ENCODE results near the gene NOG.

Gene NOG

DNA sequence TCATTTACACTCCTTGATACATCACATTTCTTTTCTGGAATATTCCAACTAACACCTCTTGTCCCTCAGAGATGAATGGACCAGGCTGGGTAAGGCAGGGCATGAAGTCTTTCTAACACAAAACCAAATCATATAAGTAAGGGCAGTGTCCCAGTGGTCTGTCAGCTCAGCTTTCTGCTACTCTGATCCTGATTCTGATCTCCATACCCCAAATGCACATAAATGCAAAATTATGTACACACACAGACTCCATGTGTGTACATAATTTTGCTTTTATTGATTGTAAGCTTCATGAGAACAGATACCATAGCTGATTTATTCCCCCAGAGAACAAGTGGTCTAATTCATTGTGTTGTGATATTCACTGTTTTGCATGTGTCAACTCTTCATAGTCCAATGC lies 47.9 kb downstream of the NOG start:
- no peaks in the 10 kb centered on the region for H4K20me1 ChIP-seq (ENCODE audit: control insufficient read depth, insufficient read depth, low read depth, low read length)
- H3K9me3 ChIP-seq (ENCODE audit: control insufficient read depth, insufficient read depth, low read length) = no peaks in the 10 kb centered on the region
- no peaks in the 10 kb centered on the region for H3K9me2 ChIP-seq (replicated peaks; ENCODE audit: control insufficient read depth, low read length)
- no peak for TF ChIP-seq EZH2phosphoT487 (IDR thresholded peaks at IDR 0.05; ENCODE audit: borderline replicate concordance, low read length)
- TF ChIP-seq CTCF (IDR thresholded peaks at IDR 0.05; ENCODE audit: low read depth, low read length, poor library complexity, severe bottlenecking) = no peak
- no peaks in the 10 kb centered on the region for H3K4me1 ChIP-seq (ENCODE audit: control insufficient read depth, low read length)
- no peaks in the 10 kb centered on the region for H3K36me3 ChIP-seq (ENCODE audit: control insufficient read depth, low read length)
- no peak overlapping the region for H3K27ac ChIP-seq (ENCODE audit: low read depth, low read length)
- no peak overlapping the region for H3K4me3 ChIP-seq (ENCODE audit: low read length)
- H3K27me3 ChIP-seq (ENCODE audit: control insufficient read depth, low read length) = peaks cover 8% of the 10 kb centered on the region; the same call in 1 of the 2 replicates
- H3K4me2 ChIP-seq (ENCODE audit: low read length) = no peak overlapping the region
- no peaks in the 10 kb centered on the region for H3F3A ChIP-seq (ENCODE audit: control insufficient read depth, insufficient read depth)
- no peaks in the 10 kb centered on the region for H3K79me2 ChIP-seq (ENCODE audit: control insufficient read depth, low read length)

DNA sequence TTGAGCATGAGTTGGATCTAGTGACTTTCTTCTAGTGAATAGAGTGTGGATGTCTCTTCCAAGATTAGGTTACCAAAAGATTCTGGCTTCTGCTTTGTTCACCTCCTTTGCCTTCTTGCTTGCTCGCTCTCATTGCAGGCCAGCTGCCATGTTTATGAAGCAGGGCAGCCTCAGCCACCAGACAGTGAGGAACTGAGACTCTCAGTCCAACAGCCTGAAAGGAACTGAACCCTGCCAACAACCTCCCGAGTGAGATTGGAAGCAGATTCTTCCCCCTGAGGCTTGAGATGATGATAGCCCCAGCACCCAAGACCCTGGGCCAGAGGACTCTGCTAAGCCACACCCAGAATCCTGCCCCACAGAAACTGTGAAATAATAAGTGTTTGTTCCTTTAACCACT lies 48.4 kb downstream of the NOG start:
- H3K79me2 ChIP-seq (ENCODE audit: control insufficient read depth, low read length) = no peaks in the 10 kb centered on the region
- H3K4me2 ChIP-seq (ENCODE audit: low read length) = no peak overlapping the region
- H3K4me3 ChIP-seq (ENCODE audit: low read length) = no peak overlapping the region
- TF ChIP-seq EZH2phosphoT487 (IDR thresholded peaks at IDR 0.05; ENCODE audit: borderline replicate concordance, low read length) (no peak), CTCF (IDR thresholded peaks at IDR 0.05; ENCODE audit: low read depth, low read length, poor library complexity, severe bottlenecking) (no peak)
- no peaks in the 10 kb centered on the region for H3K4me1 ChIP-seq (ENCODE audit: control insufficient read depth, low read length)
- H3K9me2 ChIP-seq (replicated peaks; ENCODE audit: control insufficient read depth, low read length) = no peaks in the 10 kb centered on the region
- no peaks in the 10 kb centered on the region for H3F3A ChIP-seq (ENCODE audit: control insufficient read depth, insufficient read depth)
- peaks cover 8% of the 10 kb centered on the region; the same call in 1 of the 2 replicates for H3K27me3 ChIP-seq (ENCODE audit: control insufficient read depth, low read length)
- no peaks in the 10 kb centered on the region for H3K9me3 ChIP-seq (ENCODE audit: control insufficient read depth, insufficient read depth, low read length)
- H4K20me1 ChIP-seq (ENCODE audit: control insufficient read depth, insufficient read depth, low read depth, low read length) = no peaks in the 10 kb centered on the region
- H3K36me3 ChIP-seq (ENCODE audit: control insufficient read depth, low read length) = no peaks in the 10 kb centered on the region
- H3K27ac ChIP-seq (ENCODE audit: low read depth, low read length) = no peak overlapping the region

DNA sequence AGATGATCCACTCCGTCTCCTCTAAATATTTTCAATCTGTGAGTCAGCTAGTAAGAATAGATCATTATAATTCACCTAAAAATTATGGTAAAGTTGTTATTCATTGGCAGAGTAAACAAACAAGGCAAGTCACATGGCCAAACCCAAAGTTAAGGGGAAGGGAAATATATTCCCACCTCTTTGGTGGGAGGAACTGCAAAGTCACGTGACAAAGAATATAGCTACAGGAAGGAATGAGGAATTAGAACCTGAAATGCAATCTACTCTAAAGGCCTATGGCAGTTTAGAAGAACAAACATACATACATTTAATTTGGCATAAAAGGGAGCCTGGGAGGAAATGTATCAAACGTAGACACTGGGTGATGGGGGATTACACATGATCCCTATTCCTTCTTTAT lies 48.9 kb downstream of the NOG start:
- no peaks in the 10 kb centered on the region for H3K4me1 ChIP-seq (ENCODE audit: control insufficient read depth, low read length)
- H3K27ac ChIP-seq (ENCODE audit: low read depth, low read length) = no peak overlapping the region
- H4K20me1 ChIP-seq (ENCODE audit: control insufficient read depth, insufficient read depth, low read depth, low read length) = no peaks in the 10 kb centered on the region
- H3K79me2 ChIP-seq (ENCODE audit: control insufficient read depth, low read length) = no peaks in the 10 kb centered on the region
- no peak overlapping the region for H3K4me2 ChIP-seq (ENCODE audit: low read length)
- no peaks in the 10 kb centered on the region for H3F3A ChIP-seq (ENCODE audit: control insufficient read depth, insufficient read depth)
- H3K27me3 ChIP-seq (ENCODE audit: control insufficient read depth, low read length) = peaks cover 9% of the 10 kb centered on the region; the same call in 1 of the 2 replicates
- TF ChIP-seq EZH2phosphoT487 (IDR thresholded peaks at IDR 0.05; ENCODE audit: borderline replicate concordance, low read length) (no peak), CTCF (IDR thresholded peaks at IDR 0.05; ENCODE audit: low read depth, low read length, poor library complexity, severe bottlenecking) (no peak)
- H3K36me3 ChIP-seq (ENCODE audit: control insufficient read depth, low read length) = no peaks in the 10 kb centered on the region
- no peaks in the 10 kb centered on the region for H3K9me2 ChIP-seq (replicated peaks; ENCODE audit: control insufficient read depth, low read length)
- H3K4me3 ChIP-seq (ENCODE audit: low read length) = no peak overlapping the region
- H3K9me3 ChIP-seq (ENCODE audit: control insufficient read depth, insufficient read depth, low read length) = no peaks in the 10 kb centered on the region
